PC-3 (cell line): ENCODE results near the gene GPATCH2L. TPM values are rescaled to one million over a fixed set of nuclear protein-coding genes. Genes with fewer than 3 reads are reported as not detected.

ENCODE experiments used
- ATAC-seq: fragments of 200-7000 bp; cut with Tn5 transposase; 2 replicates; pipeline ENCODE4 v1.9.1; 2020; ENCODE audit warnings: mild to moderate bottlenecking, moderate library complexity
- BruUV-seq: library from RNA; stranded (reverse); fragments of 400-500 nt; replicated peaks from 2 replicates; lab custom pipeline; 2021; lab: Mats Ljungman, UMichigan
- CTCF ChIA-PET: fragments of 300-600 bp; sonication (Branson Sonifier 250); formaldehyde crosslinking; loops from one replicate; lab custom pipeline; 2022; ENCODE audit warnings: antibody characterized with exemption; lab: Charles Lee
- POLR2A ChIA-PET: fragments of 300-600 bp; sonication (Branson Sonifier 250); formaldehyde crosslinking; loops from one replicate; lab custom pipeline; 2022; ENCODE audit warnings: antibody characterized with exemption; ENCODE audit not compliant: unreplicated experiment; lab: Charles Lee
- DNase-seq: peaks from one replicate; pipeline ENCODE4 v3.0.0-alpha.2; 2015
- H2AFZ ChIP-seq: fragments of 300-600 bp; sonication (generic); 2 replicates; pipeline ENCODE4 v1.6.0; 2016; ENCODE audit warnings: antibody characterized with exemption, low read length
- H3F3A ChIP-seq: fragments of 300-600 bp; sonication (generic); one replicate; pipeline ENCODE4 v1.6.0; 2017; ENCODE audit warnings: antibody characterized with exemption, low read length, control low read depth, mild to moderate bottlenecking; ENCODE audit not compliant: unreplicated experiment
- H3K27ac ChIP-seq: fragments of 300-600 bp; sonication (generic); 2 replicates; pipeline ENCODE4 v1.5.1; 2016; ENCODE audit warnings: mild to moderate bottlenecking, low read length
- H3K27me3 ChIP-seq: fragments of 300-600 bp; sonication (generic); 2 replicates; pipeline ENCODE4 v1.6.1; 2016; ENCODE audit warnings: low read length, mixed read lengths
- H3K36me3 ChIP-seq: fragments of 300-600 bp; sonication (generic); 2 replicates; pipeline ENCODE4 v1.6.1; 2016; ENCODE audit warnings: low read depth, mixed run types, low read length, mixed read lengths
- H3K4me1 ChIP-seq: fragments of 300-600 bp; sonication (generic); 2 replicates; pipeline ENCODE4 v1.5.1; 2016; ENCODE audit warnings: low read length; ENCODE audit not compliant: insufficient read depth
- H3K4me2 ChIP-seq: fragments of 300-600 bp; sonication (generic); 2 replicates; pipeline ENCODE4 v1.6.0; 2016; ENCODE audit warnings: low read length
- H3K4me3 ChIP-seq: fragments of 300-600 bp; sonication (generic); 2 replicates; pipeline ENCODE4 v1.5.1; 2016; ENCODE audit warnings: mild to moderate bottlenecking, low read length, mixed read lengths
- H3K79me2 ChIP-seq: fragments of 300-600 bp; sonication (generic); 2 replicates; pipeline ENCODE4 v1.6.1; 2017; ENCODE audit warnings: low read length, mixed read lengths
- H3K9ac ChIP-seq: fragments of 300-600 bp; sonication (generic); 2 replicates; pipeline ENCODE4 v1.6.0; 2016; ENCODE audit warnings: mild to moderate bottlenecking, low read length
- H3K9me2 ChIP-seq: fragments of 300-600 bp; sonication (generic); replicated peaks from 2 replicates; pipeline ENCODE4 v1.6.1; 2016; ENCODE audit warnings: mixed run types, low read length, mixed read lengths
- H3K9me3 ChIP-seq: fragments of 300-600 bp; sonication (generic); 2 replicates; pipeline ENCODE4 v1.6.1; 2016; ENCODE audit warnings: low read length, mixed read lengths
- H4K20me1 ChIP-seq: fragments of 300-600 bp; sonication (generic); 2 replicates; pipeline ENCODE4 v1.6.1; 2016; ENCODE audit warnings: low read length, mixed read lengths
- CTCF ChIP-seq: fragments of 300-600 bp; sonication (generic); conservative IDR thresholded peaks from 2 replicates; pipeline ENCODE4 v1.5.1; 2017; ENCODE audit warnings: antibody characterized with exemption, low read depth, mild to moderate bottlenecking, low read length
- EZH2 ChIP-seq: fragments of 300-600 bp; sonication (generic); IDR thresholded peaks from one replicate; pipeline ENCODE4 v1.6.1; 2017; ENCODE audit warnings: antibody characterized with exemption, mild to moderate bottlenecking, low read length; ENCODE audit not compliant: unreplicated experiment
- EZH2phosphoT487 ChIP-seq: fragments of 300-600 bp; sonication (generic); IDR thresholded peaks from 2 replicates; pipeline ENCODE4 v1.6.1; 2018; ENCODE audit warnings: mild to moderate bottlenecking, antibody characterized with exemption, low read length, borderline replicate concordance
- intact Hi-C: fragments of 100-400 bp; cut with micrococcal nuclease; formaldehyde crosslinking; loops from 2 replicates; pipeline ENCODE4 v1.9.0; 2023
- total RNA-seq: library from RNA; depleted of rRNA; stranded (reverse); fragments of >200 nt; gene quantifications from 2 replicates; pipeline ENCODE4 v1.2.3, GENCODE V29; 2014

Gene GPATCH2L
- total RNA-seq, 1 experiment from 2014 or later: 46.0 TPM

DNA sequence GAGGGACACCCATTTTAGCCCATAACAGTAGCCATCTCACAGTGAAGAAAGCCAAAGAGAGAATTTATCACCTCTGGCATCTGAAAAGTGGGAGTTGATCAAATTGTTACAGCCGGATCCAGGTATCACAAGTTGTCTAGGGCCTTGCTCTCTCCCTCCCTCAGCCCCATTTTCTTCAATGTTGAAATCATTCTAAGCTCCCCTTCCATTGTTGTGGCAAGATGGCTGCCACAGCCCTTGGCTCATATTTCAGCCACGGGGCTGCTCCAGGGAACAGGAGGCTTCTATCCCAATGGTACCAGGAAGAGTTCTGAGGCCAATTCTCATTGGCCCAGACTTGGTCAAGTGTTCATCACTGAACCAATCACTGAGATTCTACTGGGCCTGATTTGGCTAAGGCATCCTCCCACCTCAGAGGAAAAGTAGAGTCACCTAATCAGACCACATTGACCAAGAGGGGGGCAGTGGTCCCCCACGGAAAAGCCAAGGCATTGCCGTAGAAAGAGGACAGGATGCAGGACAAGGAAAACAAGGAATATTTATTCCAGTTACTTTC lies 106.2 kb downstream of the GPATCH2L start:
- H3K4me2 ChIP-seq: no peak overlapping the region
- H3K9me3 ChIP-seq: no peaks in the 10 kb centered on the region
- no peak overlapping the region for H2AFZ ChIP-seq
- H3K27me3 ChIP-seq: no peaks in the 10 kb centered on the region
- ChIA-PET POLR2A (no interaction called here), CTCF (no interaction called here)
- no peaks in the 10 kb centered on the region for H3K36me3 ChIP-seq
- H3F3A ChIP-seq: no peaks in the 10 kb centered on the region
- no peaks in the 10 kb centered on the region for H3K4me1 ChIP-seq
- no TSS peak for BruUV-seq
- no peaks in the 10 kb centered on the region for H3K79me2 ChIP-seq
- H3K9me2 ChIP-seq: no peaks in the 10 kb centered on the region
- H3K27ac ChIP-seq: no peak overlapping the region
- DNase-seq (no peak), ATAC-seq (no peak)
- H3K9ac ChIP-seq: no peak overlapping the region
- intact Hi-C loops: no loop called here
- no peak overlapping the region for H3K4me3 ChIP-seq
- no peaks in the 10 kb centered on the region for H4K20me1 ChIP-seq
- TF ChIP-seq CTCF (no peak), EZH2 (no peak), EZH2phosphoT487 (no peak)

- Histone ChIP-seq H3F3A (no peaks in the 10 kb centered on the region), H3K4me3 (no peak overlapping the region), H3K4me2 (no peak overlapping the region), H3K27me3 (no peaks in the 10 kb centered on the region), H3K4me1 (no peaks in the 10 kb centered on the region), H3K27ac (no peak overlapping the region), H3K79me2 (no peaks in the 10 kb centered on the region), H3K9me2 (no peaks in the 10 kb centered on the region), H3K36me3 (no peaks in the 10 kb centered on the region), H3K9ac (no peak overlapping the region), H4K20me1 (no peaks in the 10 kb centered on the region), H2AFZ (no peak overlapping the region), H3K9me3 (no peaks in the 10 kb centered on the region)
- no TSS peak for BruUV-seq
- ChIA-PET CTCF (no interaction called here), POLR2A (no interaction called here)
- TF ChIP-seq EZH2phosphoT487 (no peak), EZH2 (no peak), CTCF (no peak)
- ATAC-seq (no peak), DNase-seq (no peak)
- intact Hi-C loops: no loop called here
Measured at GRCh38 chr14:76259029-76259735, 107.5 kb downstream of the GPATCH2L start.

GRCh38 chr14:76260749-76261148 lies 109.0 kb downstream of the GPATCH2L start:
- no peaks in the 10 kb centered on the region for H3K9me2 ChIP-seq
- no peaks in the 10 kb centered on the region for H4K20me1 ChIP-seq
- no peaks in the 10 kb centered on the region for H3K79me2 ChIP-seq
- H3K4me3 ChIP-seq: no peak overlapping the region
- no peak for DNase-seq
- ChIA-PET POLR2A (no interaction called here), CTCF (no interaction called here)
- BruUV-seq: no TSS peak
- no peaks in the 10 kb centered on the region for H3K9me3 ChIP-seq
- no peaks in the 10 kb centered on the region for H3F3A ChIP-seq
- no peak overlapping the region for H2AFZ ChIP-seq
- no peak overlapping the region for H3K9ac ChIP-seq
- no peak overlapping the region for H3K4me2 ChIP-seq
- intact Hi-C loops: no loop called here
- TF ChIP-seq CTCF: no peak
- TF ChIP-seq EZH2phosphoT487: no peak
- no peak for TF ChIP-seq EZH2
- H3K27ac ChIP-seq: no peak overlapping the region
- H3K27me3 ChIP-seq: no peaks in the 10 kb centered on the region
- H3K4me1 ChIP-seq: no peaks in the 10 kb centered on the region
- no peaks in the 10 kb centered on the region for H3K36me3 ChIP-seq
- no peak for ATAC-seq
